Activated effector memory CD4-positive, alpha-beta T cell treated with Interleukin-2 at 50 U/mL for 16 hours (primary cell): ENCODE measurements around the gene PDHA1.

Experiments
- DNase-seq: peaks from one replicate; pipeline ENCODE4 v3.0.0-alpha.2; 2020

PDHA1 gene

DNA sequence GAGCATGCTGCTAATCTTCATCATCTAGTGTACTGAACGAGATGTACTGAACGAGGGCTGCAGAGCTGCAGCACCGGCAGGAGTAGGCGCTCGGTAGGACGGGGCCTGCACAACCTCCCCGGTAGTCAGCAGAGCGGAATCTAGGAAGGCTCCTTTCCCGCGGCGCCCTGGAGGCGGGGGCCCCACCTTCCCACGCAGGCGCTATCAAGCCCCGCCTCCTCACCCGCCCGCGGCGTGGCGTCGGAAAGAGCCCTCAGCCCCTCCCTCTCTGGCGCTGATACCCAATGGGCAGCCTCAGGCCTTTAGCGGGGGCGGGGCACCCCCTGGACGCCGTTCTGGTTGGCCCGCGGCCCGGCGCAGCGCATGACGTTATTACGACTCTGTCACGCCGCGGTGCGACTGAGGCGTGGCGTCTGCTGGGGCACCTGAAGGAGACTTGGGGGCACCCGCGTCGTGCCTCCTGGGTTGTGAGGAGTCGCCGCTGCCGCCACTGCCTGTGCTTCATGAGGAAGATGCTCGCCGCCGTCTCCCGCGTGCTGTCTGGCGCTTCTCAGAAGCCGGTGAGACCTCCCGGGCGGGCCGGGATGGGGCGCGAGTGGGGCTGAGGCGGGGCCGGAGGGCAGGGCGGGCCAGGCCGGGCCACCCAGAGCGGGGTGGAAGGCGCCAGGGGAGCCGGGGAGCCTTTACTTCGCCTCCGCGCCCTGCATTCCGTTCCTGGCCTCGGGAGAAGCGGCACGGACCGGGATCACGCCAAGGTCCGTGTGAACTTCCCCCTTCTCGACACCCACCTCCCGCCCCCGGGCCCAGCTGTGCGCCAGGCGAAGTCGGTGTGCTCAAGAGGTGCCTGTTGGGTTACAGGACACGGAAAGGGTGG is at the start of gene PDHA1:
TSS of gene PDHA1 (plus strand) at position 393 of the 874 bp plus-strand sequence. CDS start at position 504, 111 bp downstream.
- peak; percentile 87 for DNase-seq

DNA sequence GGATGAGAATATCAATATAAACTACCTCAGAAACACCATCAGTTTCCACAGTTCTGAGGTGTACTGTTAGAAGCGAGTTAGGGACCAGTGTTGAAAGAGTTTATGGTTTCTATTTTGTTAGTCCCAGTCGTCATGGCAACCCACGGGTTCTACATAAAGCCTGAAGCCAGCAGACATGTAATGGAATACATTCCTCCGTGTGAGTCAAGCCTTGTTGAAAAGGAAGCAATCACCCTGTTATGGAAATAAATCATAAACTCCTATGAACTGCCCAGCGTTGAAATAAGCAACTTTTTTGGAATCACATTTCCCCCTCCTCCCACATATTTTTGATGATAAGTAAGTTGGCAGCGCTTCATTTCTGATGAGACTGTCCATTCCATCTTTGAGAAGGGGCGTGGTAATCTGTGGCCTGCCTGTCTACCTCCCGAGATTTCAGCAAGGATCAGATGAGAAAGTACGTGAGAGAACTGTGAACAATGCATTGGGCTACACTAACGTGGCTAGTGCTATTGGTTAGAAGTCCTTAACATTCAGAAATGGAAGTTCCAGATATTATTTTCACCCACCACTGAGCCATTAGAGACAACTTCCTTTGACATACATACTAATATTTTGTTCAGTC is 40.4 kb upstream of the PDHA1 start:
- DNase-seq = no peak

DNA sequence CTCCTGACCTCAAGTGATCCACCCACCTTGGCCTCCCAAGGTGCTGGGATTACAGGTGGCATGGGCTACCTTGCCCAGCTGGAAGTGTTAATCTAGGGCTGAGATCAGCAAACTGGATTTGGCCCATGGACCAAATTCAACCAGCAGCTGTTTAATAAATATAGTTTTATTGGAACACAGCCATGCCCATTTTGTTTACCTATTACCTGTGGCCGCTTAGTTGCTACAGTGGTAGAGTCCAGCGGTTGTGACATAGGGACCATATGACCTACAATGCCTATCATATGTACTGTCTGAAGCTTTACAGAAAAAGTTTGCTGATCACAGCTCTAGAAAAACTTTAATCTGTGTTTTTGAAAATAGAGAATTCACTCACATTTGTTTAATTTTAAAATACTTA is 17.2 kb upstream of the PDHA1 start:
- DNase-seq = no peak

DNA sequence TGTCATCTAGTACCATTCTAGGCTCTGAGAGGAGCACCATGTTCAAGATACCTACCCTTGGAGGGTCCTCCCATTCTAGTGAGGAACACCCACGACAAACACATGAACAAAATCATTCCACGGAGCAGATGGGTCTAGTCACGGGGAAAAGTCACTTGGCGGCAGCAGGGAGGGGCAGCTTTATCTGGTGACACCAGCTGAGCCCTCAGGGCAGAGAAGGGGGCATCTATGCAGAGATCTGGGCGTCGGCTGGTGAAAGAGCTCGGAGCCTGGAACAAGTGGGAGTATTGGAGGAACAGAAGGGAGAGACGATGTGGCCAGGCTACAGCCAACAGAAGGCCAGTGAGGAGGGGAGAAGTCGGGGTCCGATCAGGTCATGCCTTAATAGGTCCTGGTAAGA is 11.9 kb upstream of the PDHA1 start:
- no peak for DNase-seq

DNA sequence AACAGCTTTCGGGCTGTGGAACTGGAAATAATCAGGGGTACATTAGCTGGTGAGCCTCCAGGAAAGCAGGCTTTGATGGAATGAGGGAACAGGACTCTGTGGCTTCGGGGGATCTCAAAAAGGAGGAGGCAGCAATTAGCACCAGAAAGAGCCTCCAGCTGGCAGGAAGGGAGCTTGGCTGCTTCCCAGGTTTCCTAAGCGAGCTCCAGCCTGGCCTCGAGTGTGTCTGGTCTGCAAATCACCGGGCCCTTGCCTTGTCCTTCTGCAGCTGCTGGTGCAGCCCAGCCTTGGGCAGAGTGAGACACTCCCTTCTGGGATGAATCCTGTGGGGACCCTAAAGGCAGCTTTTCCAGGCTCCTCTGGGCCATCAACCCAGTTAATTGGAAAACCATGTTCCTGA is 10.7 kb upstream of the PDHA1 start:
- DNase-seq = no peak

DNA sequence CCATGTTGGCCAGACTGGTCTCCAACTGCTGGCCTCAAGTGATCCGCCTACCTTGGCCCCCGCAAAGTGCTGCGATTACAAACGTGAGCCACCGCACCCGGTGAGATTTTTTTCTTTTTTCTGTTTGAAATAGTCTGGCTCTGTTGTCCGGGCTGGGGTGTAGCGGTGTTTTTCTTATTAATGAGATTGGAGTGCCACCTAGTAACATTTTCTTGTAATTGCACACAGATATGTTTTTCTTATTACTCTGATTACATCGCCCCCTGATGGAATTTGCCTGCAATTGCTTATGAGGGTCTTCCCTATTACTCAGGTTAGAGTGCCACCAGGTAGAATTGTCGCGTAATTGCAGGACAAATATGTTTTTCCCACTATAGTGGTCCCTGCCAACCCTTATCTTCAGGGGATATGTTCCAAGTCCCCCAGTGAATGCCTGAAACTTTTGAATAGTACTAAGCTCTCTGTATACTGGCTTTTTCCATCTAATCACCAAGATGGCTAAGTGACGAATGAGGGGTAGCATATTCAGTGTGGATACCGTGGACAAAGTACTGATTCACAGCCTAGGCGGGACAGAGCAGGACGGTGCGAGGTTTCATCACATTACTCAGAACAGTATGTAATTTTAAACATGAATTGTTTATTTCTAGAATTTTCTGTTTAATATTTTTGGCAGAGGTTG is 8.6 kb upstream of the PDHA1 start:
- no peak for DNase-seq

DNA sequence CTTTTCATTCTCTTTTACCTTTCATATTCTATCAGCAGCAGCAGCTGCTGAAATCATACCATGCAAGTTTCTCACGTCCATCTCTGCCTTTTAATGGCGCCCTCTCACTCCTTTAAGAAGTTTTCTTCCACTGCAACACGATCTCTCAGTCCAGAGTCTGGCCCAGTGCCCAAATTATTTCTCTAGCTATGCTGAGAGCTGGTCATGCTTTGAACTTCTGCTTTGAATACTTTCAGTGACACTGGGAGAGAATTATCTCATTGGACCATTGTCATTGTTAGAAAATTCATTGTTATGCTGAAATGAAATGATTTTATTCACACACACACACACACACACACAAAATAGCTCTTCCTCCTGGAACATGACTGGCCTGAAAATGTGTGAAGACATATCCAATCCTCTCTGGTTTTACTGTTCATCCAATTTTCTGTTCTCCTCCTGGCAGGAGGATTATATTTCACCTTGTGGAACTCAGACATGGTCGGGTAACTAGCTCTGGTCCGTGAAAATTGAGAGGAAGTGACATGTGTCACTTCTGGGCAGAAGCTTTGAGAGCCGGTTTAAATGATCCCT is 1.3 kb upstream of the PDHA1 start:
- no peak for DNase-seq

DNA sequence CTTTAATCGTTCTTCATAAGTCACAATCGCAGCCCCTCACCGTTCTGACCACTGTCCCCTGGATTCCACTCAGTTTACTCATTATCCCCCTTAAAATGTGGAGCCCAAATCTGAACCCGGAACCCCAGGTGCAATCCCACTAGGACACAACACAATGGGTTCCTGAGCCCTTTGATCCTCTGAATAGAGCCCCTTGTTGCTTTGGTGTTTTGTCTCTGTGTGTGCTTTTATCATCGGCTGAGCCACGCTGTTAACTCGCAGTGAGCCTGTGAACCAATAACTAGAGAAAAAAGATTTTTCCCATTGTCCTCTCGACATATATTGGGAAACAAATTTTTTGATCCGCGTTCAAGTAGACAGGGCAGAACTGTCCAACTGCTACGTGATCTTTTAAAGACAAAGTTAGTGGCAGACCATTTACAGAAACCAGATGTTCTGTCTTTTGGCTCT is 617 bp upstream of the PDHA1 start:
- no peak for DNase-seq

DNA sequence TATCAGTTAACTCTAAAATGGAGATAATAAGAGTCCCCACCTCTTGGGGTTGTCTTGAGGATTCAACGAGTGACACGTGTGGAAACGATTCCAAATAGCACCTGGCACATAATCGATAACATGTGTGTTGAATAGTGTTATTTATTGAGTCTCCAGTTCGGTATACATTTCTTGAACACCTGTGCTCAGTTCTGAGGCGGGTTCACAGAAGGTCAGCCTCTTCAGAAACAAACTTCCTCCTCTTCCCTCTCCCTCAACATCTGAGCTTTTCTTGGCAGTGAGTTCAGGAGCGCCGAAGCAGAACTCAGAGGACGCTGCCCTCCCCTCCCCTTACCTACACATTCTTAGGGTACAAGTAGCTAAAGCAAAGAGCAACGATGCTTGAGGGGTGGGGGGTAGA is 934 bp downstream of the PDHA1 start:
- DNase-seq = no peak

DNA sequence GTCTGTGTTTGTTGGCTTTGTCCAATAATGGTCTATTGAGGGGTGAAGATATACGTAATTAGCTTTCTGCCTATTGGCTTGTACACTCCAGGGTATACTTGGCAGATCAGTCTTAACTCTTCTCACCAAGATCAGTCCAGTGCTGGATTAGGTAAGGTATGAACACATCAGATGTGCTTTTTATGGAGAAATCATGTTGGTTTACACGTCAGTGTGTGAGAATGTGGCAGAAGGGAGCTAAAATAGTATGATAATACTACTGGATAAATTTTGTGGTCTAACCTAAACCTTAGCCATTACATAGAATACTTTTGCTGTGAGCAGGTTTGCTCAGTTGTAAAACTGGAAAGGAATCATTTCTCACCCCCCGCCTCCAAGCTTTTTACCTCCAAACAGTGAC is 4.2 kb downstream of the PDHA1 start:
- no peak for DNase-seq

DNA sequence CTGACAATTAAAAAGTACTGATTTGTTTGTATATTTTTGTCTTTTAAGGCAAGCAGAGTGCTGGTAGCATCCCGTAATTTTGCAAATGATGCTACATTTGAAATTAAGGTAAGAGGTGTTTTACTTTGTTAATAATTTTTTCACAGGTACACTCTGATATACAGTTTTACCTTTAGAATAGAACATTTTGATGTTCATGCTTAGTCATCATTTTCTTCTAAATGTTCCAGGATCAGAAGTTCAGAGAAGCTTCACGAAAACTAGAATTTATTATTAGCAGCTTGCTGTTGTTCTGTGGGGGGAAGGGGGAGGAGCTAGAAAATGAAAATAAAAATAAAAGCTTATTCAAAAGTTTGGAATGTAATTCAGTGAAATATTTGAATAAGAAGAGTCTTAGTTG is 5.5 kb downstream of the PDHA1 start:
- no peak for DNase-seq

DNA sequence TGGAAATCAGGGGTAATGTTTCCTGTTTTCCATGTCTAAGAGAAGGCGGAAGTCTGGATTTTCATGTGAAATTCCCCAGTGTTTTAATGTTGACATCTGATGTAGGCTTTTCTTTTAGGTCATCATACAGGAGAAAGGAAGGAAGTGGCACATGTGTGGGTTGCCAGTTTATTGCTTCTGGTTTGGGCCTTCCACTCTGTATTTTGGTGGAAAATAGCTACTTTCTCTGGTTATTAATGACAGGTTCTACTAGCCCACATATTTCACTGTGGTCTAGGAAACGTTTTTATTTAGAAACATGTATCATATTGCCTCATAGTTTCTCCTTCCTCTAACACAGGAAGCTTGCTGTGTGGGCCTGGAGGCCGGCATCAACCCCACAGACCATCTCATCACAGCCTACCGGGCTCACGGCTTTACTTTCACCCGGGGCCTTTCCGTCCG is 7.2 kb downstream of the PDHA1 start:
- DNase-seq = no peak

DNA sequence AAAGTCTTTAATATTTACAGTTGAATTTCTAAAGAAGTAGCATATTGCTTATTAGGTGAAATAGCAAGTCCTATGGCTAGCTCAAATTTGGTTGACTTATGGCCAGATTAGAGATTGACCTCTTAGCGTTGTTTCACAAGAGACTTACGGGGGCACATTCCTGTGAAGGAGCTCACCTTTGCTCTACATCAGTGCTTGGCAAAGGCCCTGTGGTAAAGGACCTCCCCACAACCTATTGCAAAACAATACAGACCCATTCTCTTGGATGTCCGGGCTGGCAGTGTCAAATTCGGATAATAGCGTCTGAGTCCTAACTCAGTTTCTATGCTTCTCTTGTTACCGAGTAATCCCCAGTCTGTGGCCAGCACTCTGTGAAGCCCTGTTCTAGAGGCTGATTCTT is 10.9 kb downstream of the PDHA1 start:
- DNase-seq = no peak

DNA sequence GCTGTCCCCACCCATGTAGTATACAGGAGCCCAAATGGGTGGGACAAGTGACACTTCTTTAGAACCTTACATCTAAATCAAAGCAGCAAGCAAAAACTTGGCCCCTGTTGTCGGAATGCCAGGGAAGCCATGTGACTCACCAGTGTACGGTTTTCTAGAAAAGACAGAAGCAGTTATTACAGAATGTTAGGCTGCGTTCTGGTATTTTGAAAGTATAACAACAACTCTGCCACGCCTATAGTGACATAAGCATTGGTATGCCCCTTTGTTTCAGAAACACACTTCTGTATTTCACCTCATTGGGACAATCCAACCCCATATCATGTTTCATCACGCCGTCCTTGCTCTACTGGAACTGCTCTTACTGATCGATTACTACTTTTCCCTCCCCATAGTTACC is 14.8 kb downstream of the PDHA1 start:
- no peak for DNase-seq

DNA sequence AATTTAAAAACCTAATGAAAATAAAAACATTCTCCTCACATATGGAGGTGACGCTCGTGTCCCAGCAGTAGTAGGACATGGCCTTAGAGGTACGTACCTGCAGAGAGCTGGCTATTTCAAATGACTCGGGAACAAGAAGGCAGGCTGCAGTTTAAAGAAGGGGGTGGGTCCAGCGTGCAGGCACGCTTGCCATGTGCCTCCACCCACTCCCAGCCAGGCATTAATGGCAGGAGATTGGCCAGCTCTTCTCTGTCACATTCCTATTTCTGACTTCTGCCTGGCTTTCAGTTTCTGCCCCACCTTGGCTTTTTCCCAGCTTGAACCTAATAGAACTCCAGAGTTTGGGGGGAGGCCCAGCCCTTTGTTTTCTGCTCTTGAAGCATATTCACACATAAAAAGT is 17.2 kb downstream of the PDHA1 start:
- DNase-seq = no peak

DNA sequence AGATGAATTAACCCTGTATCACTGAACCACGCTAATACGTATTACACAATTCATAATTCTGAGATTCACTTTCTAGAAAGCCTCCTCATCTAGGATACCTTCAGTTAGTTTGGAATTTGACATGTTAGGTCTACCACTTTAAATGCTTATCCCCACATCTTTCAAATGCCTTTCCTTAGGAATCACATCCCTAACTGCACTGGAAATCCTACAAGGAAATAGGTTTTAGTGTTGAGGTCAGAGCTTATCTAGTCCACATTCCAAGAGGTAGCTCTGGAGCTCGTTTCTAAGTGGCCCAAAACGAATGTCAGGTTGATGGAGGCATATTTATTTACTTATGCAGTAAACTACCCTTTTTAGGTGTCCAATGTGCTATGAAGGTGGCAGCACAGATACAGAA is 18.0 kb downstream of the PDHA1 start:
- no peak for DNase-seq

DNA sequence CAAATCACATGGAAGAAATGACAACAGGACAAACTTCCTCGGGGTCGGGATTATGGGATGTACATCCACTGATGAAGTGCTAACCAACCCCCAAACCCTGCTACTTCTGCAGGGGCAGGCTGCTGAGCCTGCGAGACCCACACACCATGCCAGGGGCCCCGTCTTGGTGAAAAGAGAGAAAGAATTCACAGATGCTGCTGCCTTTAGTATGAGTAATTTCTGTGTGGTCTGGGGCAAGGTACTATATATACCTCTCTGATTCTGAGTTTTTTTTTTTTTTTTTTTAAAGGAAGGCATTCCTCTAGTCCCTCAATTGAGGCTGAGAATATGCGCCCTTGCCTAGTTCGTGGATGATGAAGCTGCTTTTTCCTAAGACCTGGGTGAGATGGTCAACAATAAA is 24.8 kb downstream of the PDHA1 start:
- DNase-seq = no peak

DNA sequence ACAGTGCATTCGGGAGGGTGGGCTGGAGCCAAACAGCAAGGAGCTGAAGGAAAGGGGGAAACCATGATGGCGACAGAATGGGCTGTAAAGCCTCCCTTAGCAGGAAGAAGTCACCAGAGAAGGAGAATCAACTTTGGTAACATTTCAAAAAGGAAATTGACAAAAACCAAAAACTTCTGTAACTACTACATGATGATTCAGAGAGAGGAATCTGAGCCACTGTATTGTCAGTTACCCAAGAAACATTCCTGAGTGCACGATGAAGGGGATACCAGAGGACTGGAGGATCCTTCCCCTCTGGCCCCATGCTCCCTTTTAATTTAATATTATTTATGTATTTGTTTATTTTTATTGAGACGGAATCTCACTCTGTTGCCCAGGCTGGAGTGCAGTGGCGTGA is 26.3 kb downstream of the PDHA1 start:
- no peak for DNase-seq

DNA sequence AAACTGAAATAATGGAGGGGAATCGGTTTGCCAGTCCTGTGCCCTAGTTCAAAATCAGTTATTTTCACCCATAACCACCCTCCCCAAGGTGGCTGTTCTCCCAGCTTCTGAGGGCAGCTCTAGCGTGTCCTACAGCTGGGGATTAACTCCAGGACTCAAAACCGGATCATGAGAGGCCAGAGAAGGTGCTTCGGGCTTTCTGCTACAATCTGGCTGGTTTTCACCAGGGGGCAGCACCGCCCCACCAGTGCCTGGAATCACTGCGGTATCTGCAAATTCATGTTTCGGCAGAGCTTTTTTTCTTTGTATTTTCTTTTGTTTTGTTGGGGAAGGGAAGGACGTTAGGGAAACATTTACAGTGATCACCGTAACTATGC is 28.4 kb downstream of the PDHA1 start:
- peak; percentile 41 for DNase-seq

DNA sequence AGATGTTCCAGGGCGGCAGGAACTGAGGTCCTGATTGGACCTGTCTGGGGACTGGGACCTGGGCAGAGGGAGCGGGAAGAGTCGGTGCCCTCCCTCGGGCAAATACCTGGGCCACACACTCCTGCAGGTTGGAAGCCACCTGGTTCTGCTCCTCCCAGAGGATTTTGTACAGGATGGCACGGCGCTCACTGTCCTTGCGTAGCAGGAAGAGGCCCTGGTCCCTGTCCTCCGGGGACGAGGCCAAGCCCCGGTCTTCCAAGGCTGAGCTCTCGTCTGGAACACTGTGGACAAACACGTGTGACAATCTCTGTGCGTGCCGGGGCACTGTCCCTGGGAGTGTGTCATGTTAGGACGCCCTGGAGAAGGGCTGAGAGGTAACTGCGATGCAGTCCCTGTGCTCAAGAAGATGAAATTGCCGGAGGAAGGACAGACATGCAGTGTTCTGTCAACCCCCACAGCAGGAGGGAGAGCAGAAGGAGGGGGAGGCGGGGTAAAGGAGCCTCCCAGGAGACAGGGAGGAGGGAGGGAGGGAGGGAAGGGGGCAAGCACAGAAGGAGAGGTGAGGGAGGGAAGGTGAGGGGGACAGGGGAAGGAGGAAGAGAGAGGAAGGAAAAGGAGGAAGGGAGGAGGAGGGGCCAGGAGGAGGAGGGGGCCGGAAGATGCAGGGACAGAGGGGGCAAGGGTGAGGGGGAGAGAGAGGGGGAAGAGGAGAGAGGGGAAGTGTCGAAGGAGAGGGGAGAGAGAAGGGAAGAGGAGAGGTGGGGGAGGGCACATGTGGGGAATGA is 29.0 kb downstream of the PDHA1 start:
- DNase-seq = no peak

DNA sequence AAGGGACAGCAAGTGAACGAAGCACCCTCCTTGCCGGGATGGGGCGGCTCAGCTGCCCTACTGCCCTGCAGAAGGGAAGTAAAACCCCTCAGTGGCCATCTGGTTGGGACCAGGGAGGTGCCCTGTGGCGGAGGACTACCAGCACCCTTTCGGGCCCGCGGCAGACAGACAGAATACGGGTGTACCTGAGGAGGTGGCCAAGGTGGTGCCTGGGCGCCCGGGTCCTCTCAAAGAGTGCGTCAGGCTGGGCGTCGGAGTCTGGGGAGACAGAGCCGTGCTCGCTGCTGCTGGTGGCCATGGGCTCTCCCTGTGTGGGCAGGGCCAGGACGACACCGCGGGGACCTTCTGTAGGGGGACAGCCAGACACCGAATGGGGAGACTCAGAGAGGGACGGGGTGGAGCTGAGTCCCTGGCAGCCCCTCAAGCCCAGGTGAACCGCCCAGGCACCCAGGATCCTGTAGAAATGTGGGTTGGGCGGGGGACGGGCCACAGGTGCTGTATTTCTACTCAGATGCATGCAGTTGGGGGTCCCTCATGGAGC is 29.7 kb downstream of the PDHA1 start:
- no peak for DNase-seq

DNA sequence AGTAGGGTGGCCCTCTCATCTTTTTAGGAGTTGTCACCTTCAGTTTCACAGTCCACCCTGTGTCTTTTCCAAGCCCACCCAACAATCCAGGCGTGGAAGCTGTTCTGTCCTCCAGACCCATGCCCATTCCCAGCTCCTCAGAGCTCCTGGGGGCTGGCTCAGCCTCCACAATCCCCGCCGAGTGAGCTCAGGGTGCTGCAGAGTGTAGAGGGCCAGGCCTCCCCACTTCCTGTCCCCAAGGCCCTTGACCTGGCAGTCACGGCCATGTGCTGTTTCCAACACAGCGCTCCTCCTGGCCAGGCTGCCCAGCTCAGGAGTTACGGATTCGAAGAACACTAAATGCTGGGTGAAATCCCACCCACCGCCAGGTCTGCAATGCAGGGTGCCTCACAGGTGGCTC is 31.8 kb downstream of the PDHA1 start:
- no peak for DNase-seq
